SK-N-SH (cell line): ENCODE measurements around the gene FOXP2. TPM values are rescaled to one million over a fixed set of nuclear protein-coding genes. Genes with fewer than 3 reads are reported as not detected.

Source experiments
- CTCF ChIA-PET: fragments of 300-600, 350-600 bp; formaldehyde crosslinking; extraction: SDS; loops from one replicate; lab custom pipeline; 2021; lab: Yijun Ruan, JAX
- POLR2A ChIA-PET: fragments of 350-600 bp; sonication (Branson Sonifier 250); formaldehyde crosslinking; extraction: SDS; loops from one replicate; lab custom pipeline; 2020; ENCODE audit warnings: antibody characterized with exemption, inconsistent platforms; lab: Yijun Ruan, JAX
- DNase-seq: peaks from one replicate; pipeline ENCODE4 v3.0.0; 2012
- H2AFZ ChIP-seq: fragments of 200-600 bp; sonication (generic); 2 replicates; pipeline ENCODE4 v1.8.1; 2016; ENCODE audit warnings: antibody characterized with exemption, mild to moderate bottlenecking, low read depth
- H3F3A ChIP-seq: fragments of 200-600 bp; sonication (generic); replicated peaks from 2 replicates; pipeline ENCODE3; 2016; ENCODE audit warnings: antibody characterized with exemption, mild to moderate bottlenecking; ENCODE audit not compliant: insufficient read depth
- H3K27ac ChIP-seq, 2 experiments: fragments of 200-500 bp in 1 of 2; fragments of 200-600 bp in 1 of 2; sonication (Bioruptor generic) in 1 of 2; sonication (generic), shearing (Covaris generic) in 1 of 2; 2 replicates each; pipeline versions ENCODE4 v1.5.1 to v1.6.1; 2014 to 2016; ENCODE audit warnings: low read depth in 2 of 2, inconsistent platforms in 1 of 2, low read length in 1 of 2, mild to moderate bottlenecking in 1 of 2, mixed read lengths in 1 of 2
- H3K27me3 ChIP-seq: fragments of 200-600 bp; sonication (generic), shearing (Covaris generic); 2 replicates; pipeline ENCODE4 v1.6.1; 2016; ENCODE audit warnings: mixed run types; ENCODE audit not compliant: insufficient read depth
- H3K36me3 ChIP-seq, 2 experiments: fragments of 200-500 bp in 1 of 2; fragments of 200-600 bp in 1 of 2; sonication (Bioruptor generic) in 1 of 2; sonication (generic) in 1 of 2; replicated peaks in 1 of 2; 2 replicates each; pipeline versions ENCODE3 to v1.5.1; 2014 to 2016; ENCODE audit warnings: low read length in 1 of 2, mild to moderate bottlenecking in 1 of 2; ENCODE audit not compliant: insufficient read depth in 2 of 2, control insufficient read depth in 1 of 2
- H3K4me1 ChIP-seq, 2 experiments: fragments of 200-500 bp in 1 of 2; fragments of 200-600 bp in 1 of 2; sonication (Bioruptor generic) in 1 of 2; sonication (generic), shearing (Covaris generic) in 1 of 2; 2 replicates each; pipeline versions ENCODE4 v1.5.1 to v1.6.1; 2014 to 2016; ENCODE audit warnings: low read depth in 1 of 2, low read length in 1 of 2, mixed run types in 1 of 2; ENCODE audit not compliant: insufficient read depth in 2 of 2, control insufficient read depth in 1 of 2
- H3K4me2 ChIP-seq: fragments of 200-600 bp; sonication (generic), shearing (Covaris generic); 2 replicates; pipeline ENCODE4 v1.6.1; 2017; ENCODE audit warnings: mixed run types
- H3K4me3 ChIP-seq, 2 experiments: fragments of 200-500 bp in 1 of 2; fragments of 200-600 bp in 1 of 2; sonication (Bioruptor generic) in 1 of 2; sonication (generic), shearing (Covaris generic) in 1 of 2; 2 replicates each; pipeline versions ENCODE4 v1.5.1 to v1.8.1; 2014 to 2016; ENCODE audit warnings: low read depth in 2 of 2, inconsistent platforms in 1 of 2, low read length in 1 of 2, mild to moderate bottlenecking in 1 of 2, mixed read lengths in 1 of 2, moderate library complexity in 1 of 2
- H3K79me2 ChIP-seq: fragments of 200-600 bp; sonication (generic); 2 replicates; pipeline ENCODE4 v1.8.1; 2017; ENCODE audit warnings: mild to moderate bottlenecking; ENCODE audit not compliant: insufficient read depth
- H3K9ac ChIP-seq: fragments of 200-600 bp; sonication (generic); 2 replicates; pipeline ENCODE4 v1.6.1; 2017; ENCODE audit warnings: mixed run types
- H3K9me2 ChIP-seq: fragments of 200-600 bp; sonication (generic); 2 replicates; pipeline ENCODE4 v1.6.1; 2017; ENCODE audit warnings: mixed run types
- H3K9me3 ChIP-seq: fragments of 200-600 bp; sonication (generic); 2 replicates; pipeline ENCODE4 v1.6.1; 2017; ENCODE audit warnings: mixed run types, mild to moderate bottlenecking, moderate library complexity
- H4K20me1 ChIP-seq: fragments of 200-600 bp; sonication (generic); 2 replicates; pipeline ENCODE4 v1.6.1; 2017; ENCODE audit warnings: mild to moderate bottlenecking, mixed run types; ENCODE audit not compliant: insufficient read depth
- ELF1 ChIP-seq: IDR thresholded peaks from 2 replicates; pipeline ENCODE4 v1.4.0; 2012
- FOSL2 ChIP-seq: IDR thresholded peaks from 2 replicates; pipeline ENCODE4 v1.4.0; 2012; ENCODE audit warnings: low read depth, mild to moderate bottlenecking, moderate library complexity, borderline replicate concordance
- FOXJ3 ChIP-seq: sonication (generic); formaldehyde crosslinking; IDR thresholded peaks from 2 replicates; pipeline ENCODE4 v1.5.1; 2020; ENCODE audit warnings: mild to moderate bottlenecking, missing genetic modification reagents
- IRF3 ChIP-seq: fragments of 150-350 bp; IDR thresholded peaks from 2 replicates; pipeline ENCODE4 v1.6.1; 2016; ENCODE audit warnings: mild to moderate bottlenecking, low read depth, low read length
- JUND ChIP-seq: IDR thresholded peaks from 2 replicates; pipeline ENCODE4 v1.4.0; 2012
- MEF2A ChIP-seq: IDR thresholded peaks from 2 replicates; pipeline ENCODE4 v1.4.0; 2012; ENCODE audit warnings: low read depth, borderline replicate concordance
- NFIC ChIP-seq: IDR thresholded peaks from 2 replicates; pipeline ENCODE4 v1.4.0; 2012; ENCODE audit warnings: borderline replicate concordance
- NRF1 ChIP-seq: IDR thresholded peaks from 2 replicates; pipeline ENCODE4 v1.6.1; 2012; ENCODE audit warnings: low read depth, mild to moderate bottlenecking, low read length
- POLR2AphosphoS5 ChIP-seq: IDR thresholded peaks from 2 replicates; pipeline ENCODE4 v1.6.1; 2012; ENCODE audit warnings: low read depth, low read length
- REST ChIP-seq: IDR thresholded peaks from 2 replicates; pipeline ENCODE4 v1.6.1; 2012; ENCODE audit warnings: mild to moderate bottlenecking, low read depth, low read length, moderate library complexity
- RXRA ChIP-seq: IDR thresholded peaks from 2 replicates; pipeline ENCODE4 v1.4.0; 2012; ENCODE audit warnings: low read depth, mild to moderate bottlenecking, borderline replicate concordance
- SIN3A ChIP-seq: IDR thresholded peaks from 2 replicates; pipeline ENCODE4 v1.6.1; 2012; ENCODE audit warnings: low read depth, mild to moderate bottlenecking, low read length, moderate library complexity, borderline replicate concordance
- YY1 ChIP-seq: IDR thresholded peaks from 2 replicates; pipeline ENCODE4 v1.4.0; 2012; ENCODE audit warnings: low read depth, mild to moderate bottlenecking
- WGBS: methylation state at CpG from one replicate; pipeline ENCODE4 v1.1.6; 2017; ENCODE audit warnings: low lambda C conversion rate; 5-methylcytosine and 5-hydroxymethylcytosine counted together
- polyA plus RNA-seq, 3 experiments: library from polyadenylated mRNA; depleted of rRNA; stranded (reverse); fragments of >200 nt; gene quantifications; 2 replicates each; pipeline ENCODE4 v1.2.3, GENCODE V29; 2012

FOXP2 gene
- polyA plus RNA-seq, 1 of the 3 experiments (the other 2 are of a cell fraction): not detected

GRCh38 chr7:114419441-114420272 is 5.0 kb downstream of the FOXP2 start:
- H3K79me2 ChIP-seq: no peaks in the 10 kb centered on the region
- ChIA-PET POLR2A (no interaction called here), CTCF (no interaction called here)
- WGBS: 25% methylated on average over 8 of the region's 8 CpGs
- no peaks in the 10 kb centered on the region for H3F3A ChIP-seq
- no peak overlapping the region for H3K4me3 ChIP-seq
- TF ChIP-seq ELF1 (no peak), POLR2AphosphoS5 (no peak), FOXJ3 (CRISPR knock-in tag) (no peak), NRF1 (no peak), NFIC (no peak), REST (no peak), SIN3A (no peak), RXRA (no peak), MEF2A (no peak), IRF3 (no peak), JUND (no peak), FOSL2 (no peak), YY1 (no peak)
- H4K20me1 ChIP-seq: no peaks in the 10 kb centered on the region
- no peak overlapping the region for H2AFZ ChIP-seq
- no peak overlapping the region for H3K4me2 ChIP-seq
- no peaks in the 10 kb centered on the region for H3K4me1 ChIP-seq
- DNase-seq: no peak
- no peak overlapping the region for H3K27ac ChIP-seq
- H3K9me3 ChIP-seq: no peaks in the 10 kb centered on the region
- H3K9me2 ChIP-seq: no peaks in the 10 kb centered on the region
- no peak overlapping the region for H3K9ac ChIP-seq
- H3K27me3 ChIP-seq: peaks cover 15% of the 10 kb centered on the region; the same call in 1 of the 2 replicates
- H3K36me3 ChIP-seq: no peaks in the 10 kb centered on the region
